CD4-positive, alpha-beta T cell treated with Interleukin-21 for 1 hour (primary cell): ENCODE results near the gene HCAR2.
"Not testable (repeated sequence)": the region's sequence is repeated elsewhere in the genome, so short reads cannot be mapped to it uniquely, and the experiment has no call there.

Experiments
- DNase-seq: peaks from one replicate; pipeline ENCODE4 v3.0.0-alpha.2; 2020

Gene HCAR2

DNA sequence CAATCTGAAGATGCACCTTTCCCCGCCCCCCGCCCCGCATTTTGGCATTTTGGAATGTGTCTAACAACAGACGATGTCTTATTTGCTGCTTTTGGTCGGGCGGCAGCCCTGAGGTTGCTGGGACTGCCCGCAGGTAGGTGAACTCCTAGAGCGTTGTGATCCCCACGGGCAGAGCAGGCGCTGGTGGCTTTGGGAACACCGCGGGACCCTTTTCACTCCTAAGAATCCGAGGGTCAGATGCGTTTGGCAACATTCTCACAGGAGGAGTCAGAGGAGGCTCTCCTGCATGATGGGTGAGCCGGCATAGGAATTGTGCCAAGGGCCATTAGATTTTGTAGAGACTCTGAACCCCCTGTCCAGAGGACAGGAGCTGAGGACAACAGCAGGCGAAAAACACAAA is 41.9 kb downstream of the HCAR2 start:
- DNase-seq, result no peak

GRCh38 chr12:122659579-122659978 is 43.6 kb downstream of the HCAR2 start:
- no peak for DNase-seq

DNA sequence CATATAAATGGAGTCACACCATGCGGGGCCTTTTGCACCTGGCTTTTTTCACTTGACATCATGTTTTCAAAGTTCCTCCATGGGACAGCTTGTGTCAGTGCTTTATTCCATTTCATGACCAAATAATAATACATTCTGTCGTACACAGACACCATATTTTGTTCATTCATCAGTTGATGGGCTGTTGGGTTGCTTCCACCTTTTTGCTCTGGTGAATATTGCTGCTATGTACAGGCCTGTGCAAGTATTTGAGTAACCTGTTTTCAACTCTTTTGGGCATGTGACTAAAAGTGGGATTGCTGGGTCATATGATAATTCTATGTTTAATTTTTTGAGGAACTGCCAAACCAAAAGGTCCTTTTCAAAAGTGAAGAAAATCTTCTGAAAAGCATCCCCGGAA is 46.9 kb downstream of the HCAR2 start:
- DNase-seq, result no peak

GRCh38 chr12:122653291-122653690 is 49.9 kb downstream of the HCAR2 start:
- not testable (repeated sequence) for DNase-seq

GRCh38 chr12:122651520-122652224 is 51.5 kb downstream of the HCAR2 start:
- no peak for DNase-seq
